ENCODE measurements around the gene FOXP4. TPM values are rescaled to one million over a fixed set of nuclear protein-coding genes. Genes with fewer than 3 reads are reported as not detected.
"Not testable (repeated sequence)": the region's sequence is repeated elsewhere in the genome, so short reads cannot be mapped to it uniquely, and the experiment has no call there.

Gene FOXP4
- total RNA-seq, 1 experiment from 2014 or later = 3.1 TPM

GRCh38 chr6:41599015-41599851 is 53.1 kb downstream of the FOXP4 start:
- DNase-seq (ENCODE audit: low read depth) = no peak

- DNase-seq (ENCODE audit: low read depth) = no peak
Measured at GRCh38 chr6:41599852-41600445, 53.8 kb downstream of the FOXP4 start.

GRCh38 chr6:41600499-41601247 is 54.5 kb downstream of the FOXP4 start:
- DNase-seq (ENCODE audit: low read depth) = no peak

DNA sequence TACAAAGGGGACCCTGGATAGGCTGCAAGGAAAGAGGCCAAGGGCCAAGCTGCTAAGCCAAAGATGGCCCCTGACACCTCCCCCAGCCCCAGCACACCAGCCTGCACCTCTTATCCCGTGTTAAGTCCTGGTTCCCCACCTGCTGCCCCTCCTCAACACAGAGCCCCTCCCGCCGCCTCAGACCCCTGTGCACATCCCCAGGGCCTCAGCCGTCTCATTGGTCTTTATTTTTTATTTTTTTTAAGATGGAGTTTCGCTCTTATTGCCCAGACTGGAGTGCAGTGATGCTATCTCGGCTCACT is 55.0 kb downstream of the FOXP4 start:
- no peak for DNase-seq (ENCODE audit: low read depth)

GRCh38 chr6:41602422-41602743 is 56.2 kb downstream of the FOXP4 start:
- DNase-seq (ENCODE audit: low read depth) = no peak

GRCh38 chr6:41602864-41603608 is 56.9 kb downstream of the FOXP4 start:
- peak; percentile 69 for DNase-seq (ENCODE audit: low read depth)

- DNase-seq (ENCODE audit: low read depth) = no peak
Measured at GRCh38 chr6:41604006-41604405, 57.8 kb downstream of the FOXP4 start.

DNA sequence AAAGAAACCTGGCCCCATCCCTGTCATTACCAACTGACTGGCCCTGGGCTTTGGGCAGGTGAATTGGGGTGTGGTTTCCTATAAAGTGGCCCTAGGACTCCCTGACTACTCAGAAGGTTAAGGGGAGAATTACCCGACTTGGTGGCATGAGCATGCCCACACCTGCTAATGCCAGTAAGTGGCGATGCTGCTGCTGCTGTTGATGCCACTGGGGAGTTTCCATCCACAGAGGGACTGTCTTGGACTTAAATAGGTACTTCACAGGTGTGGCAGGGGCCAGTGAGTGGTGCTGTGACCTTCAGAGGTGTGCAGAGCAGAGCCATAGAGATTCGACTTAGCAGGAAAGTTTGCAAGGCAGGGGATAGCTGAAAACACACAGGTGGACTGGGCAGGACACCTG is 59.5 kb downstream of the FOXP4 start:
- no peak for DNase-seq (ENCODE audit: low read depth)

DNA sequence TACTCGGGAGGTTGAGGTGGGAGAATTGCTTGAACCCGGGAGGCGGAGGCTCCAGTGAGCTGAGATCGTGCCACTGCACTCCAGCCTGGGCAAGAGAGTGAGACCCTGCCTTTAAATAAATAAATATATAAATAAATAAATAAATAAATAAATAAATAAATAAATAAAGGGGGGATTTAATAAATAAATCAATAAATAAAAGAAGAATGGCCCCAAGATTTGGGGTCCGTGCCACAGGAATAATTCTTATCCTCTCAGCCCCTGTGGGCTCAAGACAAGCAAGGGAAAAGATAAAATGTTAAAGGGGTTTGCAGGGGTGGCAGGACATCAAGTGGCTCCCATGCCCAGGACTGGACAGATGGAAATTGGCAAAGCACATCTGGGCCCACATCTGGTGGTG is 60.9 kb downstream of the FOXP4 start:
- DNase-seq (ENCODE audit: low read depth) = no peak

DNA sequence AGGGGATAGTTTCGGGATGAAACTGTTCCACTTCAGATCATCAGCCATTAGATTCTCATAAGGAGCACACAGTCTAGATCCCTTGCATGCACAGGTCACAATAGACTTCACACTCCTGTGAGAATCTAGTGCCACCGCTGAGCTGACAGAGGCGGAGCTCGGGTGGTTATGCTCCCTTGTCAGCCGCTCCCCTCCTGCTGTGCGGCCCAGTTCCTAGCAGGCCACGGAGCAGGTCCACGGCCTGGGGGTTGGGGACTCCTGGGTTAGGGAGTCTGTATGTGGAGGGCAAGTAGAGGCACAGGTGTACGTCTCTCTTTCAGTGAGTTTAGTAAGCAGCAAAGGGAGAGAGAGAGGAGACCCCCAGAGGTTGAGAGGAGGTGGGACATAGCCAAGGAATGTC is 61.6 kb downstream of the FOXP4 start:
- DNase-seq (ENCODE audit: low read depth) = no peak

DNA sequence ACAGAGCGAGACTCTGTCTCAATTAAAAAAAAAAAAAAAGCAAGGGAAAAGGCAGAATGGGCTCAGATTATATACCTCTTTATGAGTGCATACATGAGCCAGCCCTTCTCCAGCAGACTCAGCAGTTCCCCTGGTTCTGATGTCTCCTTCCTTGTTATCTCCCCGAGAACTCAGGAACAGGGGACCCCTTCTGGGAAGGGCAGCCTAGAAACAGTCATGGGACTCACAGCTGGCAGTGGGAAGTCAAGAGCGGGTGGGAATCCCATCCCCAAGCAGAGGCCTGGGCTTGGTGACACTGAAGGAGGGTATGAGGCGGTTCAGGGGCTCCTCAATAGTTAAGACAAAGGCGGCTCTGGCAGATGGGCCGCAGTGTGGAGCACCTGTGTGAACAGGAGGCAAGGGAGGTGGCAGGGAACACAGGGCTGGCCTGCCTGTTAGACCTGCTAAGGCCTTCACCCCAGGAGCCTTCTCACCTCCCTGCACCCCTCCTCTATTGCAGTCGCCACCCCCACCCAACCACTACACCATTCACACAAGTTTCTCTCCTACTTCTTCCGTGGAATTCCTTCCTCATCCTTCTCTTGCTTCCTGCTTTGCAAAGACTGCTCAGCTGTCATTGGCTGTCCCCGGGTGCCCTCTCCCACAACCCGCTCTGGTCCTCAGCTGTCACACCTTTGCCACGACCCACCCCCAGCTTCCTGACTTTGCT is 62.4 kb downstream of the FOXP4 start:
- DNase-seq (ENCODE audit: low read depth) = no peak

DNA sequence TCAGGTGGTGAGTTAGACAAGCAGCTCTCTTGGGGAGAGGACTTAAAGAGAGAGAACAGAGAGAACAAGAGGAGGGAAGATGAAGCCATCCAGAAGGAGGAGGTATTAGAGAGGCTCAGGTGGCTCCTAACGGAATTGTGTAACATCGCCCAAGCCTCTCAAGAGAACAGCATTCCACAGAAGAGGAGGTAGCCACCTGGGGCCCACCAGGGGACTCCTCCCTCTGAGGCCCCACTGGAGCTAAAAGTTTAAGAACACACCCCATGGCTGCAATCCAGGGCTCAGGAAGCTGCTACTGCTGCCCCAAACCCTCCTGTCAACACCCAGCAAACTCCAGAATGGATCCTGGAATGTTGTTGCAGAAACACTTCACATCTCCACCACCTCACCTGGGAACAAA is 68.5 kb downstream of the FOXP4 start:
- no peak for DNase-seq (ENCODE audit: low read depth)

DNA sequence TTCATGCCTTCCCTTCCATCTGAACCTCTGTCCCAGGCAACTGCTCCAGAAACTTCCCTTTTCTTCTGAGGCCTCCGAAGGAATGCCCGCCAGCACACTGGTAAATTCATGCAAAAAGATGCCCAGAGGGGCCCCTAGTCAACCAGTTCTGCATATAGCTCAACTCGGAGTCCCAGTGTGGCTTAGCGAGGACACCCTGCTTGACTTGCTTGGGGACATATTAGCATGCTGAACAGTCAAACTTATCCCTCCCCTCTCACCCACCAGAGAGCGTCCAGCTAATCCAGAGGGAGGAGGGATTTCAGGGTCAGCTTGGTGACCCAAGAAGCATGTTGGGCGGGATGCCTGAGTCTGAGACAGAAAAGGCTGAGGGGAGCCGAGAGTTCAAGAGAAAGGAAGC is 69.1 kb downstream of the FOXP4 start:
- no peak for DNase-seq (ENCODE audit: low read depth)

GRCh38 chr6:41618598-41618997 is 72.4 kb downstream of the FOXP4 start:
- no peak for DNase-seq (ENCODE audit: low read depth)

GRCh38 chr6:41619193-41619592 is 73.0 kb downstream of the FOXP4 start:
- DNase-seq (ENCODE audit: low read depth) = not testable (repeated sequence)

- DNase-seq (ENCODE audit: low read depth) = no peak
Measured at GRCh38 chr6:41621367-41621766, 75.2 kb downstream of the FOXP4 start.

GRCh38 chr6:41621802-41622201 is 75.6 kb downstream of the FOXP4 start:
- no peak for DNase-seq (ENCODE audit: low read depth)

DNA sequence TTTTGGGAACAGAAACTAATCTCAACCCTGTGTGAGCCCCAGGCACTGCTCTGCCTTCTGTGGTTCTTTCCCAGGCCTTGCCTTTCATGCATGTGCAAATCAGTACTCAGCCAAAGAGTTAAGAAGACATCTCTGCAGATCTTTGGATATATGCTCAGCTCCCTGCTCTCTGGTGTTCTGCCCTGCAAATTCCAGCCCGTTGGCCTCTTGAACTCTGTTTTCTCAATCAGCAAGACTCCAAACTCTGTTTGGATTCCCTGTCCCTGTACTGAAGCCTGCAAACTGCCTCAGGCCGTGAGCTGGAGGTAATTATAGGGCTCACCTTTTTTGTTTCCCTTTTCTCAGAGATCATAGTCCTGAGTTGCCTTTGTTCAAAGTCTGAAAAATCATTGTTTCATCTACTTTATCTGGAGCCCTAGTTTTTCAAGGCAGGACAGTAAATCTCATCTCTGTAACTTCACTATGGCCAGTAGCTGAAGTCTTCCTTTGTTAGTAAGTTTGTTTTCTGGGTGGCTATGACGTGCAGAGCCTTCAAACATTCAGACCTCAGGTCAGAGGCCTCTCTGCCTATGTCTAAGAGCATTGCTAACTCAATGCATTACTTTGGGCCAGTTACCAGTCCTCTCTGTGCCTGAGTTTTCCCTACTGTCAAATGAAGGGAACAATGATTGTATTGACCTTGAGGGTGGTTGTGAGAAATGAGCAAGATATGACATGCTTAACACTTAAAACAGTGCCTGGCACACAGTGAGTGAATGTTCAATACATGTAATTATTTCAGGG is 76.2 kb downstream of the FOXP4 start:
- no peak for DNase-seq (ENCODE audit: low read depth)

DNA sequence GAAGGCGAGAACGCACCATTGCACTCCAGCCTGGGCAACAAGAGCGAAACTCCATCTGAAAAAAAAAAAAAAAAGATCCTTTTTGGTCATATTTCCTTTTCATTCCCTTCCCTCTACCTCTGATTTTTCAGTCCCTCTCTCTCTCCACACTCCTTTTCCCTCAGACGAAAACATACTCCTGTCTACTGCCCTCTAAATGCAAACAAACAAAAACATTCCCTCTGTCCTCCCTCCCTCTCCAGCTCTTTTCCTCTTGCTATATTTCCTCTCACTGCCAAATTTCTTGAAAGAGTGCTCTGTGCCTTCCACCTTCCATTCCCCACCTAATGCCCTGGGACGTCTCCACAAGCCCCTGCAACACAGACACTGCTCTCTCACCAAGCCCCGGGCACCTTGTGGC is 77.1 kb downstream of the FOXP4 start:
- no peak for DNase-seq (ENCODE audit: low read depth)

- DNase-seq (ENCODE audit: low read depth) = no peak
Measured at GRCh38 chr6:41624621-41625380, 78.6 kb downstream of the FOXP4 start.

Data from RPMI7951 (cell line).